GM12891 (cell line): ENCODE data around the gene LRRC26.
A peak's percentile ranks its signal among the peaks of the same experiment; 100 is the strongest.

Source experiments
- DNase-seq: peaks from one replicate; pipeline ENCODE4 v3.0.0; 2011; ENCODE audit warnings: low spot score; ENCODE audit not compliant: insufficient read length
- FAIRE-seq: peaks from 2 replicates; lab custom pipeline; 2011; peaks lifted over from hg19 to GRCh38; lab: Jason Lieb, UNC
- PAX5 ChIP-seq: IDR thresholded peaks from 2 replicates; pipeline ENCODE4 v1.6.1; 2011; ENCODE audit warnings: low read length, moderate library complexity, mild to moderate bottlenecking; ENCODE audit not compliant: insufficient read depth, severe bottlenecking
- POLR2A ChIP-seq: IDR thresholded peaks from 2 replicates; pipeline ENCODE4 v1.6.1; 2011; ENCODE audit warnings: low read depth, low read length, control low read depth
- POLR2AphosphoS5 ChIP-seq: IDR thresholded peaks from 2 replicates; pipeline ENCODE4 v1.6.1; 2011; ENCODE audit warnings: low read depth, low read length, control low read depth
- POU2F2 ChIP-seq: IDR thresholded peaks from 2 replicates; pipeline ENCODE4 v1.6.1; 2011; ENCODE audit warnings: low read depth, mild to moderate bottlenecking, control low read depth, low read length, moderate library complexity
- SPI1 ChIP-seq: IDR thresholded peaks from 2 replicates; pipeline ENCODE4 v1.6.1; 2011; ENCODE audit warnings: low read depth, low read length, control low read depth
- TAF1 ChIP-seq: IDR thresholded peaks from 2 replicates; pipeline ENCODE4 v1.6.1; 2011; ENCODE audit warnings: low read depth, low read length, control low read depth

Gene LRRC26

DNA sequence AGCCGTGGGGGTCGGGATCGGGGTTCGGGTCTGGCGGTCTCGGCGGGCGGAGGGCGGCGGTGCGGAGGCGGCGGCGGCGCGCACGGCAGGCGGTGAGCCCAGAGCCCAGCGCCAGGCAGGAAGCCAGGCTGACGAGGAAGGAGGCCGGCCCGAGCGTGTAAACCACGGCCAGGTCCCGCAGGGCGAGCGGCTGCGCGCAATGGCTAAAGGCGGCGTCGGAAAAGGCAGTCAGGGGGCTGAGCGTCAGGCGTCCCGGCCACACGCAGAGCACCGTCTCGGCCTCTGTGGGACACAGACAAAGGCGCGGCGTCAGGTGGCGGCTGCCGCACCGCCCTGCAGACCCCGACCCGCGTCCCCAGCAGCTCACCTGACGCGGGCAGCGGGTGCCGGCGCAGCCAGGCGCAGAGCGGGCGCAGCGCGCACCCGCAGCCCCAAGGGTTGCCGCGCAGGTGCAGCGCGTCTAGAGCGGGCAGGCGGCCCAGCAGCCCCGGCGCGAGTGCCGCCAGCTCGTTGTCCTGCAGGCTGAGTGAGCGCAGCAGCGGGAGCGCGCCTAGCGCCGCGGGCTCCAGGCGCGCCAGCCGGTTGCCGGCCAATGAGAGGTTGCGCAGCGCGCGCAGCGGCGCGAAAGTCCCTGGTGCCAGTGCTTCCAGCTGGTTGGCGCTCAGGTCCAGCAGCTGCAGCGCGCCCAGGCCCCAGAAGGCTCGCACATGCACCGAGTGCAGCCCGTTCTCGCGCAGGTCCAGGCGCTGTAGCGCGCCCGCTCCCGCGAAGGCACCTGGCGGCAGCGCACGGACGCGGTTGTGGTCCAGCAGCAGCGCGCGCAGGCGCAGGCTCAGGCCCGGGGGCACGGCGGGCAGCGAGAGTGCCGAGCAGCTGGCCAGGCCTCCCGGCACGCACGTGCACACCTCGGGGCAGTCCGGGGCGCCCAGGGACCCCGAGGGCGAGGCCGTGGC is 671 bp downstream of the LRRC26 start:
- TF ChIP-seq SPI1 = no peak
- no peak for TF ChIP-seq POU2F2
- DNase-seq (peak; percentile 69), FAIRE-seq (peak; percentile 90)

DNA sequence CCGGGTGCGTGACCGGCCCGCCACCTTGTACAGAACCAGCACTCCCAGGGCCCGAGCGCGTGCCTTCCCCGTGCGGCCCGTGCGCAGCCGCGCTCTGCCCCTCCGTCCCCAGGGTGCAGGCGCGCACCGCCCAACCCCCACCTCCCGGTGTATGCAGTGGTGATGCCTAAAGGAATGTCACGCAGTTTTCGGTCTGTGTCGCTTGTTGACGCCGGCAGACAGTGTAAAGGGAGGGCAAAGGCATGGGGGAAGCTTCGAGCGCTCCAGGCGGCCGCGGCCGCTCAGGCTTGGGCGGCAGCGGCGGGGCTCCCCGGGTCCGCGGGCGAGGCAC is 1.3 kb downstream of the LRRC26 start:
- FAIRE-seq (no peak), DNase-seq (no peak)

DNA sequence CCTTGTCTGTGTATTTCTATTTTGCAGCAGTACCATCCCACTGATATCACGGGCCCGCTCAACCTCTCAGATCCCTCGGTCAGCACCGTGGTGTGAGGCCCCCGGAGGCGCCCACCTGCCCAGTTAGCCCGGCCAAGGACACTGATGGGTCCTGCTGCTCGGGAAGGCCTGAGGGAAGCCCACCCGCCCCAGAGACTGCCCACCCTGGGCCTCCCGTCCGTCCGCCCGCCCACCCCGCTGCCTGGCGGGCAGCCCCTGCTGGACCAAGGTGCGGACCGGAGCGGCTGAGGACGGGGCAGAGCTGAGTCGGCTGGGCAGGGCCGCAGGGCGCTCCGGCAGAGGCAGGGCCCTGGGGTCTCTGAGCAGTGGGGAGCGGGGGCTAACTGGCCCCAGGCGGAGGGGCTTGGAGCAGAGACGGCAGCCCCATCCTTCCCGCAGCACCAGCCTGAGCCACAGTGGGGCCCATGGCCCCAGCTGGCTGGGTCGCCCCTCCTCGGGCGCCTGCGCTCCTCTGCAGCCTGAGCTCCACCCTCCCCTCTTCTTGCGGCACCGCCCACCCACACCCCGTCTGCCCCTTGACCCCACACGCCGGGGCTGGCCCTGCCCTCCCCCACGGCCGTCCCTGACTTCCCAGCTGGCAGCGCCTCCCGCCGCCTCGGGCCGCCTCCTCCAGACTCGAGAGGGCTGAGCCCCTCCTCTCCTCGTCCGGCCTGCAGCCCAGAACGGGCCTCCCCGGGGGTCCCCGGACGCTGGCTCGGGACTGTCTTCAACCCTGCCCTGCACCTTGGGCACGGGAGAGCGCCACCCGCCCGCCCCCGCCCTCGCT is 1.9 kb downstream of the LRRC26 start:
- FAIRE-seq (no peak), DNase-seq (no peak)
- TF ChIP-seq POLR2AphosphoS5 (no peak), PAX5 (no peak)

More for the DNA sequence above, 1.3 kb downstream of the LRRC26 start:
- TF ChIP-seq TAF1 = no peak
- no peak for TF ChIP-seq PAX5
- TF ChIP-seq SPI1 = no peak

DNA sequence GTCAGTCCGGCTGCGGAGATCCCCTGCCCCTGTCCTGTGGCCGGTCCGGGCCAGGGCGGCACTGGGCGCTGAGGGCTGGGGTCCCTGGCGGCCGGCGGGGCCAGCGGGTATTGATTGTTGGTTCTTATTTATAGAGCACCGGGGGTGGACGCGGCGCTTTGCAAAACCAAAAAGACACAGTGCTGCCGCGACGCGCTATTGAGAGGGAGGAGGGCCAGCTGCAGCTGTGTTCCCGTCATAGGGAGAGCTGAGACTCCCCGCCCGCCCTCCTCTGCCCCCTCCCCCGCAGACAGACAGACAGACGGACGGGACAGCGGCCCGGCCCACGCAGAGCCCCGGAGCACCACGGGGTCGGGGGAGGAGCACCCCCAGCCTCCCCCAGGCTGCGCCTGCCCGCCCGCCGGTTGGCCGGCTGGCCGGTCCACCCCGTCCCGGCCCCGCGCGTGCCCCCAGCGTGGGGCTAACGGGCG is 2.5 kb downstream of the LRRC26 start:
- no peak for FAIRE-seq
- DNase-seq = no peak
- TF ChIP-seq POU2F2 (no peak), TAF1 (no peak), POLR2AphosphoS5 (no peak), PAX5 (no peak), POLR2A (no peak), SPI1 (no peak)

DNA sequence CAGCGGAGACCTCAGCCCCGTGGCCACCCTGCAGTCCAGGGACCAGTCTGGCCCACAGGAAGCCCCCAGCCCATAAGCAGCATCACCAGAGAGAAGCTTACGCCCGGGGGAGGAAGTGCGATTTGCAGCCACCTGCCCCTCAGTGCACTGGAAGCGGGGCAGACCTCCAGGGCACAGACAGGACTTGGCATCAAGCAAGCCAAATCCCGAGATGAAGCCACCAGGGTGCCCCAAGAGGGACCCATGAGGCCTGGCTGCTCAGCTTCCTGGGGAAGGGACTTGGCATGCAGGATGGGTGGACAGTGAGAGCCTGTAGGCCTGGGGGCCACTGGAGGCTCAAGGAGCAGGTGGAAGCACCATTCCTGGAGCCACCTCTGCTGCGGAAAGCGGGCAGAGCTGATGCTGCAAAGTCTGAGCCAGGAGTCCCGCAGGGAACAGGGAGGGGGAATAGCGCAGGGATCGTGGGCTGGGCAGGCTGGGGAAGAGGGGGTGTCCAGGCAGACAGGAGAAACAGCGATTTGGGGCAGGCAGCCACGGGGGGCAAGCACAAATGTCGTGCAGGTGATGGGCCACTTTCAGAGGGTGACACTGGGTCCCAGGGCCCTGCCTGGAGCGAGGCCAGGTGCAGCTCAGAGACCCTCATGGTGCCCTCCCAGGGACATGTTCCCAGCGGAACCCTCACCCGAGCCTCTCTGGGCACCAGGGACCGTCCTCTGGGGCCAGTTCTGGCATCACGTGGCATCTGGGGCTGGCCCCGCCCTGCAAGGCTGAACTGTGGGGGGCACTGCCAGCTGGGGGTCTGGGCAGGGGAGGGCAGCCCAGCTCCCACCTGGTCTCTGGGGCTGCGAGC is 3.2 kb downstream of the LRRC26 start:
- TF ChIP-seq POLR2A (no peak), POLR2AphosphoS5 (no peak), POU2F2 (no peak), SPI1 (no peak), PAX5 (no peak), TAF1 (no peak)
- no peak for DNase-seq
- no peak for FAIRE-seq

DNA sequence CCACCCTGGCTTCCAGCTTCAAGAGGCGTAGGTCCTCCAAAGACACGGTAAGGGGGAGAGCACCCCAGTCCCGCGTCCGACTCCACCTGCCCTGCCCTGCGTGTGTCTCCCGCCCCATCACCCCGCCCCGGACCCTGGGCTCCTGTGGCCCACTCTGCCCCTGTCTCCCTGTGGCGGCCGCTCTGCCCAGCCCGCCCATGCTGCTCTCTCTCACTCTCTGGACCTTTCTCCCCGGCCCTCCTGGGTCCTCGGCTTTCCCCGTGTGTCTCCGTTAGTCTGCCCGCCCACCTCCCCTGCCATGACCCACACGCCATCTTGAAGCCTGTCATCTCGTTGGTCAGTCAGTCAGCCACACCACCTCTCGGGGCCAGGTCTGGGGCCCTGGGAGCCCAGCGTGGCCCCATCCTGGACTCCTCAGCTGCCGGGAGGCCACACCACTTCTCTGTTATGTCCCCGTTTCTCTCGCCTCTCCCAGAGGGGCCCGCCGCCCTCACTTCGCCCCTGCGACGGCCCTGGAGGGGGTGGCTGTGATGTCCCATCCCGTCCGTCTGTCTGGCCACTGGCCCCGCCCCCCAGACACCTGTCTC is 4.5 kb downstream of the LRRC26 start:
- DNase-seq (no peak), FAIRE-seq (no peak)
- TF ChIP-seq POLR2AphosphoS5 (no peak), POU2F2 (no peak), TAF1 (no peak), PAX5 (no peak), POLR2A (no peak), SPI1 (no peak)

DNA sequence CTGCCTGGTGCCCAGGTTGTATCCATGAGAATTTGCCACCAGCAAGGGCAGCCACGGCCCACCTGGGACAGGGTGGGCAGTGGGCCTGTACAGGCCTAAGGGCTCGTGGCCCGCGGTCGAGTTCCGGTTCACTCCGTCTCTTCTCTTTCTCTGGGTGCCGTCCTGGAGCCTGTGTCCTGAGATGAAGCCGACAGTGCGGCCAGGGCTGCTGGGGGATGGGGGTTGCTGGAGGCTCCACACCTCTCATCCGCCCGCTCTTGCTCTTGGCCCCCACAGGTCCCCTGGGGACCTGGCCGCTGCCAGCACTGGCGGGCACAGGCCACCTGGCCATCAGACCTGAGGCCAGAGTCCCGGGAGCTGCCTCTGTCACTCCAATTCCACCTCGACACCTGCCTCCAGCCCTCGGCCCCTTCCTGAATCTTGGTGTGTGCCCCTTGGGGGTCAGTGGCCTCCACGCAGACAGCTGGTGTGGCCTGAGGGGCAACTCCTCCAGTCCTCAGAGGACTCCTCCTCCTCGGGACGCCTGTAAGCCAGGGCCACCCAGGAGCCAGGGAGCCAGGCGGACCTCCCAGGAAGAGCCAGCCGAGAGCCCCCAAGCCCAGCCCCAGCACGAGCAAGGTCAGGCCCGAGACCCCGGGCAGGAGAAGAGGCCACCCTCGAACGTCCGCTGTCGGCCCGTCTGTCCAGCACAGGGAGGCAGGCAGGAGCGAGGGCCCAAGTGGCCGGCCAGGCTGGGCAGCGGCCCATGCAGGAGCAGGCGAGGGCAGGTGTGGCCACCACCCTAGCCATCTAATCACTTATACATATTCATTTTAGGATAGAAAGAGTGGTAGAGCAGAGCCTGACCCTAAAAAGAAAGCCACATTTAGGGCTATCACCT is 5.2 kb downstream of the LRRC26 start:
- no peak for DNase-seq
- FAIRE-seq = no peak
- TF ChIP-seq TAF1 = no peak
- TF ChIP-seq POU2F2 = no peak
- TF ChIP-seq POLR2AphosphoS5 = no peak
- TF ChIP-seq POLR2A = no peak
- TF ChIP-seq PAX5 = no peak
- no peak for TF ChIP-seq SPI1

DNA sequence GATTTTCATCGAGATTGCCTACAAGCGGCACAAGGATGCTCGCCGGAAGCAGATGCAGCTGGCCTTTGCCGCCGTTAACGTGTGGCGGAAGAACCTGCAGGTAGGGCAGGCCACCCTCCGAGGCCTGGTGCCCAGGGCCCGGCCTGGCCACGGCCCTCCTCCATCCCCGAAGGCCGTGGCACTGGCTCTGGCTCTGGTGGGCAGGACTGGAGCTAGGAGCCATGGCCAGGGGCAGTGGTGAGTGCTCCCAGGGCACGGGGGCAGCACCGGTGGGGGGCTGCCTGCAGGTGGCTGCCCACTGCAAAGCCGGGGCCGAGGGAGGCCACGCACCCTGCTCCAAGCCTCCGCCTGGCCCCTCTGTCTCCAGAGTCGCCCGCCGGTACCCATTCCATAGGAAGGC is 6.0 kb downstream of the LRRC26 start:
- no peak for DNase-seq
- TF ChIP-seq SPI1 = no peak
- TF ChIP-seq PAX5 = no peak
- no peak for TF ChIP-seq TAF1
- TF ChIP-seq POLR2AphosphoS5 = no peak
- no peak for TF ChIP-seq POU2F2
- TF ChIP-seq POLR2A = no peak
- no peak for FAIRE-seq
